ENCODE data around the gene WBP1.
"Not testable (repeated sequence)": the region's sequence is repeated elsewhere in the genome, so short reads cannot be mapped to it uniquely, and the experiment has no call there.

Gene WBP1

DNA sequence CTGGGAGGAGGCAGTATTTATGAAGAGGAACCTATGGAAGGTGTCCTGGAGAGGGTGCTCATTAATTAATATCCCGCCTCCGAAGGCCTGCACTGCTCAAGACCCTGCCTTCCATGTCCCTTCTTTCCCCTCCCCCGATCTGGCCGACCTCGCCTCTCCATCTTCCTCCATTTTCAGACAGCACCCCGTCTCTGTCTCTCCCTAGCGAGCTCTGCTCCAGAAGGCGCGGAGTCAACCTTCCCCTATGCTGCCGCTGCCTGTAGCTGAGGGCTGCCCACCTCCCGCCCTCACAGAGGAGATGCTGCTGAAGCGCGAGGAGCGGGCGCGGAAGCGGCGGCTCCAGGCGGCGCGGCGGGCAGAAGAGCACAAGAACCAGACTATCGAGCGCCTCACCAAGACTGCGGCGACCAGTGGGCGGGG, 1.1 kb upstream of the WBP1 start:
- DNase-seq = no peak

DNA sequence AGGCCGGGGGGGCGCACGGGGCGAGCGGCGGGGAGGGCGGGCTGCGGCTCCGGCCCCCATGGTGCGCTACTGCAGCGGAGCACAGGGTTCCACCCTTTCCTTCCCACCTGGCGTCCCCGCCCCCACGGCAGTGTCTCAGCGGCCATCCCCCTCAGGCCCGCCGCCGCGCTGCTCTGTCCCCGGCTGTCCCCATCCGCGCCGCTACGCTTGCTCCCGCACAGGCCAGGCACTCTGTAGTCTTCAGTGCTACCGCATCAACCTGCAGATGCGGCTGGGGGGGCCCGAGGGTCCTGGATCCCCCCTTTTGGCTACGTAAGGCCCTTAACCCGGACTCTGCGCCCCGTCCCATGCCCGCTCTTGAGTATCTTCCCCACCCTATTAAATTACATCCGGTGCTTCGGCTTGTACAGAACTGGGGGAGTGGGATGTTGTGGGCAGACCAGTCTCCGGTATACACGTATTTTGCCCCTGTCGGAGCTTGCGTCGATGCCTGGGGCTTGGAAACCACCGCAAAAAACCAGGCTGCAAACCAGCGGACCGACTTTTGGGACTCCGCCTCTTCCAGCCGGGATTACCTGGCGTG, 598 bp upstream of the WBP1 start:
- peak; percentile 76 for DNase-seq

DNA sequence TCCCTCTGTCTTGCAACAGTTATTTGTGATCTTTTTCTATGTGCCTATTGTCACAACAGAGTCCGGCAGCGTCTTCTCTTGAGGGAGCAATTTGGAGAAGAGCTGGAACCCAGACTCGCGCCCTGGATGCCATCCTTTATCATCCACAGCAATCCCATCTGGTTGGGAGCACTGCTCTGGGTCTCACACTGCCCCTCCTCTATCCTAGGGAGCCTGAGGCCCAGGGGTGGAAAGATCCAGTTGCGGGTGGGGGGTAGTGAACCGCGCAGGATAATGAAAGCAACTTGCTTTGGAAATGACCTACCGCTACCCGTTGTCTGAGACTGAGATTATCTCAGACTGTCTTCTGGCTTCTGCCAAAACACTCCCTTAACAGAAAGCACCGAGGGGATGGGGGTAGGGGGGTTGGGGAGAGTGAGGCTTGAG, 713 bp downstream of the WBP1 start:
- DNase-seq = peak; percentile 28

DNA sequence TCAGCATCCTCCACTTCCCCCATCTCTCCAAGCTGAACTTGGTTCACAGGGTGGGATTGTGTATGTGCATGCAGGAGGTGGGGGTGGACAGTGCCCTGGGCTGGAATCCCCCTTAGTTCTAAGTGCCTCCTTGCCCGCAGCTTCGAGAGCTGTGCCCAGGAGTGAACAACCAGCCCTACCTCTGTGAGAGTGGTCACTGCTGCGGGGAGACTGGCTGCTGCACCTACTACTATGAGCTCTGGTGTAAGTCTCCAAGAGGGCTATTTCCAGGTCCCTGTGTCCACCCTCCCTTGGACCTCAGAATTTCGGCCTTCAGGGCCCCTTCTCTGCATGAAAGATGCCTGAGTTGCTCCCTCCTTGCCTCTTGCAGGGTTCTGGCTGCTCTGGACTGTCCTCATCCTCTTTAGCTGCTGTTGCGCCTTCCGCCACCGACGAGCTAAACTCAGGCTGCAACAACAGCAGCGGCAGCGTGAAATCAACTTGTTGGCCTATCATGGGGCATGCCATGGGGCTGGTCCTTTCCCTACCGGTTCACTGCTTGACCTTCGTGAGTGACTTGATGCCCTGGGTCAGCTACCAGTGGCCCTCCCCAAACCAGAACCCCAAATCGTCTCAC, 1.4 kb downstream of the WBP1 start:
- DNase-seq = not testable (repeated sequence)

DNA sequence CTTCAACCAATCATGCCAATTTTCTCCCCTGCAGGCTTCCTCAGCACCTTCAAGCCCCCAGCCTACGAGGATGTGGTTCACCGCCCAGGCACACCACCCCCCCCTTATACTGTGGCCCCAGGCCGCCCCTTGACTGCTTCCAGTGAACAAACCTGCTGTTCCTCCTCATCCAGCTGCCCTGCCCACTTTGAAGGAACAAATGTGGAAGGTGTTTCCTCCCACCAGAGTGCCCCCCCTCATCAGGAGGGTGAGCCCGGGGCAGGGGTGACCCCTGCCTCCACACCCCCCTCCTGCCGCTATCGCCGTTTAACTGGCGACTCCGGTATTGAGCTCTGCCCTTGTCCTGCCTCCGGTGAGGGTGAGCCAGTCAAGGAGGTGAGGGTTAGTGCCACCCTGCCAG, 1.9 kb downstream of the WBP1 start:
- not testable (repeated sequence) for DNase-seq

DNA sequence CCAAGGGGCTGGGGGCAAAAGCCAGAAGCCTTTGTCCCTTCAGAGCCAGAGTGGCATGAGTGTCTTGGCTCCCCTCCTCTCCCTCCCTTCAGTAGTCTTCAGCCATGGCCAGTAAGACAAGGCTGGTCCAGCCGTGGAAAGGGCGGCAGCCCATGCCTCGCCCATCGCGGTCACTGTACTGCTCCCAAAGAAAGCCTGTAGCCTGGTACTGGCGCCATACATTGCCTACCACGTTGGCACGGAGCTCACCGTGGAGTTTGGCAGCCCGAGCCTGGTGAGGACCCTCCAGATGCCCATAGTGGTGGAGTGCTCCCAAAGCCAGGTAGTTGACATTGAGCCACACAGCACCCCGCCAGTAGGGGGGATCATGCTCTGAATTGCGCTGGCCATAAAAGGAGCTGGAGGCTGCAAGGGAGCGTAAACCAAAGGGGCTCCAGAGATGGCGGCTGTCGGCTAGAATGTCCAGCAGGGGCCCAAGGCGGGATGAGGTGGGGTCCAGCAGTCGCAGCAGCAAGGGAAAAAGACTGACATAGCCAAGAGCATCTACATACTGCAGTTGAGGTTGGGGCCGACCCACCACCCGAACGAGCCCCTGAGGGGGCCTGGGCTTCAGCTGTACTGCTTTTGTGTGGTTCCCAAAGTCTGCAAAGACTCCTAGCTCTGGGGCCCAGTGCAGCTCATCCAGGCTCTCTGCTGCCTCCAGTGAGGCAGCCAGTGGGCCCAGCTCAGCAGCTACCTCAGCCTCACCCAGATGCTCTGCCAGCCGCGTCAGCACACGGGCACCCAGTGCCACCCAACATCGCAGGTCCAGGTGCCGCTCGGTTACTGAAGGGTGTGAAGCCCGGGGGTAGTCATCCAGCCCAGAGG, 3.2 kb downstream of the WBP1 start:
- DNase-seq = no peak

DNA sequence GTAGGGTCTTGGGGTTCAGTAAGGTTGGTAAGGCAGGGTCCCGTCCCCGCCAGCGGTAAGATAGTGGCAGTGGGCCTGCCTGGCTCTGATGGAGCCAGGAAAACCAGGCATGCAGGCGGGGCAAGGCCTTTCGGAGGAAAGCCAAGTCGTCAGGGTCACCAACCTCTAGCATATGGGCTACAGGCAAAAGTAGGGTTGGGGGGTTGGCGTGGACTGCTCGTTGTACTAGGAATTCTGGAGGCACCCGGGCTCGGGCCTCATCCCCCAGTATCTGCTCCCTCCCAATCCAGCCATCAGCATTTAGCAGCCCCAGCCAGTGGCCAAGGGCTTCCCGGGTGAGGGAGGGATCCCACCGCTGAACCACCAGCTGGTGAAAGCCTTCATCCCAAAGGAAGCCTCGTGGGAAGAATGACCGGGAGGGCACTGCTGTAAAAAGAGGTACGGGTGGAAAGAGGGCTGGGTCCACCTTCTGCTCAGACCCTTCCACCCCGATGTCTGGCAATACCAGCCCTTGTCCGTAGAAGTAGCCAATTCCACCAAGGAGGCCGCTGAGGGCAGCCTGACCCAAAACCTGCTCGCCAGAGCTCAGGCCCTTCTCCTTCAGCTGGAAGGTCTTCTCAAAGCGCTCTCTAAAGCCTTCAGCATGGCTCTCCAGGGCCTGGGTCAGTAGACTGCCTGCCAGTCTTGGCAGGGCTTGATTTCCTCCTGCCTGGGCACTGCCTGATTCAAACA, 4.0 kb downstream of the WBP1 start:
- DNase-seq = no peak

DNA sequence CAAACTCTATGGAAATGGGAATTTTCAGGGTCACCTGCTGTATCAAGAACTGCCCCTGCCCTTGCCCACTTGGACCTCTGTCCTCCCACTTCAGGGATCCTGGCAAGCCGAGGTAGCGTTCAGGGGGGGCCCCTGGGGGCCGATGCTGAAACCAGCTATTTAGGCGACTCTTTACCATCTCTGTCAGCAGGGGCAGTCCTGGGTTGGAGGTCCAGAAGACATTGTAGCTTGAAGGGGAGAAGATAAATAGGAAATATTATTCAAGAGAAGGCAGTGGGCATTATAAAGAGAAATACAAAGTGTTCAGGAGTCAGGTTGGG, 4.5 kb downstream of the WBP1 start:
- no peak for DNase-seq

DNA sequence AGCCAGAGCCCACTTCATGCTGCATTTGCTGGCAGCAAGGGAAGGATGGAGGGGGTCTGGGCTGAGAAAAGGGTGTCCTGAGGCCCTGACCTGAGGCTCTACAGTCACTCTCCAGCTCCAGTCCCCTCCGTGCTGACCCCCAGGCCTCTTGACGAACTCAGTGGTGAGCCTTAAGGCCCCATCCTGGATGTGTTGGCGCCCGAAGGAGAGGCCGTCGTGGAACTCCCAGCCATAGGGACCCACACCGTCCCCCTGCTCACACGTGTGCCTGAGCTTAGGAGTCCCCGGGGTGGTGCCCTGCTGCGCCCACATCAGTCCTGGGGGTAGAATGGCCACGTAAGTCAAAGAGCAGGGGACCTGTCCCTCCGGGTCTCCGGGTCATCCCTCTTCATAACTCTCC, 6.2 kb downstream of the WBP1 start:
- DNase-seq = no peak

DNA sequence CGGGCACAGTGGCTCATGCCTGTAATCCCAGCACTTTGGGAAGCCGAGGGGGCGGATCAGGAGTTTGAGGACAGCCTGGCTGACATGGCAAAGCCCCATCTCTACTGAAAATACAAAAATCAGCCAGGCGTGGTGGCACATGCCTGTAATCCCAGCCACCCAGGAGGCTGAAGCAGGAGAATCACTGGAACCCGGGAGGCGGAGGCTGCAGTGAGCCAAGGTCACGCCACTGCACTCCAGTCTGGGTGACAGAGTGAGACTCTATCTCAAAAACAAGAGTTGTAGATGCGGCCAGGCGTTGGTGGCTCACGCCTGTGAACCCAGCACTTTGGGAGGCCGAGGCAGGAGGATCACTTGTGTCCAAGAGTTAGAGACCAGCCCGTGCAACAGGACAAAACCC, 12.5 kb downstream of the WBP1 start:
- not testable (repeated sequence) for DNase-seq

DNA sequence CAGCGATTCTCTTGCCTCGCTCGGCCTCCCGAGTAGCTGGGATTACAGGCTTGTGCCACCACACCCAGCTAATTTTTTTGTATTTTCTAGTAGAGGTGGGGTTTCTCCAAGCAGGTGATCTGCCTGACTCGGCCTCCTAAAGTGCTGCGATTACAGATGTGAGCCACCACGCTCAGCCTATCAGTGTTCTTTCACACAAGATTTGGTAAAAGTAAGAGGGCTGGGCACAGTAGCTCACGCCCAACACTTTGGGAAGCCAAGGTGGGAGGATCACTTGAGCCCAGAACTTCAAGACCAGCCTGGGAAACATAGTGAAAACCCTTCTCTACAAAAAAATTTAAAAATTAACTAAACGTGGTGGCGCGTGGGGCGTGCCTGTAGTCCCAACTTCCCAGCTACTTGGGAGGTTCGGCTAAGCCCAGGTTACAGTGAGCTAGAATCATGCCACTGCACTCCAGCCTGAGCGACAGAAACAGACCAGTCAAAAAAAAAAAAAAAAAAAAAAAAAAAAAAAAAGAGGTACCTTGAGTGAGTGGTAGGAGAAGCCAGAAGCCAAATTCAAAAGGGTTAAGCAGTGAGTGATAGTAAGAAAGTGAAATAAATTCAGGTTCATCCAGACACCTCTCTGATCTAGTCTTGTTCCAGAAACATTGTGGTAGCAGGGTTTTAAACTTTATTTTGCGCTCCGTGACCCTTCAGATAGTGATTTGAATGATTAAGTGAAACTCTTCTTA, 13.3 kb downstream of the WBP1 start:
- no peak for DNase-seq

DNA sequence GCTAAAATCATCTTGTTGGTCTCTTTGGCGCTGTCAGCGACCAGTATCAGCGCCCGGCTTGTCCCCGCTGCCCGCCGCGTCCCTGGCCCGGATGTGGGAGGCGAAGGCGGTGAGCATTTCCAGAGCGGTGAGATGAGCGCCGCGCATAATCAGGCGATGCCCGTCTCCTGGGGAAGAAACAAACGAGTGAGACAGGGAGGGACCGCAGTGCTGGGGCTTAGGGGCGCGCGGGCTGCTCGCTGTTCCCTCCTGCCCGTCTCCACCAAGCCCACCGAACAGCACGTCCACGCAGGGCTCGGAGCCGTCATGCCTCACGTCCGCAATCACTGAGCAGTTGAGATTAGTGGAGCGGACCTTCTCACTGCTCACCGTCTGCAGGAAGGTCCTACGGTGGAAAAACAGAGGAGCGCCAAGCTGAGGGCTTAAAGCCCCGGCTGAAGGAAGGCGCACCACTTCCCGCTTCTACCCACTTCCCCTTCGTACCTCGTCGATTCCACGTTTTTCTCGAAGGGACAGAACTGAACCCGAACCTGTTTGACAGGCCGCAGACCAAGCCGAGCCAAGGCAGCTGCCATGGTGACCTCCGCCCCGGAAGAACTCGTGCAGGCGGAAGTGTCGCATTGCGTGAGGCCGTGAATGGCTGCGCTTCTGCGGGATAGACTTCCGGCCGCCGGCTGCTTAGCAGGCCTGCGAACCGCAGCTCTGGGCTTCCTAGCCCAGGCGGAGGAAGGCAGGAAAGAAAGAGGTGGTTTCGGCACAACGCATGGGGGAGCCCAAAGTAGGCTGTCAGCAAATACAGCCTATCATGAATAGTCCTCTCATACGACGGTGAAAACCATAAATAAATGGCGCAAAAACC, 14.1 kb downstream of the WBP1 start, which contains the start of gene MRPL53:
TSS of gene MRPL53 (minus strand) at position 595 of the 859 bp plus-strand sequence. CDS start at position 575, 20 bp downstream.
- peak; percentile 94 for DNase-seq

DNA sequence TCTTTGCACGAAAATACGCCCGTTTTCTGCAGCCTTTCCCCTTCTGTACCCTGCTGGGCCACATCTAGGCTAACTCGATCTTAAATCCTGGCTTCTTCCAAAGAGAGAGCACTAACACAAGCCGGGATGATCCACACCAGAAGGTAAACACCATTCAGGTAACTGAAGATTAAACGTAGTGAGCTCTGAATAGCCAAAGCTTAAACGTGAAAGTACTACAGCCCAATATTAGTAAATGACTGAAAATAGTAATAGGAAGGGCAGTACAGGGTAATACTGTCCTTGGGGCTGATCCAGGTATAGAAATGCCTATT, 14.7 kb downstream of the WBP1 start:
- DNase-seq = no peak

DNA sequence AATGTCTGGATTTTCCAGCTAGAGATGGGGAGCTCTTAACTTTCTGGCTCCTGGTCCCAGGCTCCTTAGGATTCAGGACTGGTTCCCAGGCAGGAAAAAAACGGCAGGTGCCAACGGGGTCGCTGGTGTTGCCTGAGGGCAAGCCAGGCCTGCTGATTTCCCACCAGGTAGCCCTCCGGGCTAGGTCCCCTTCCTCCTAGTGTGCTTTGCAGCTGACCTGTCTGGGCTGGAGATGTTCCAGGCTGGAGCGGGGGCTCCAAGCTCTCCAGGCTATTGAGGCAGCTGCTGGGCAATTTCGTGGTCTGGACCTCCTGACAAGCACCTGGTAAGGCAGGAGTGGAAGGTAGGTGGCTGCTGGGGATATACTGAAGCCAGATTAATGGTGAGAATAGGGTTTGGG, 16.2 kb downstream of the WBP1 start:
- no peak for DNase-seq

DNA sequence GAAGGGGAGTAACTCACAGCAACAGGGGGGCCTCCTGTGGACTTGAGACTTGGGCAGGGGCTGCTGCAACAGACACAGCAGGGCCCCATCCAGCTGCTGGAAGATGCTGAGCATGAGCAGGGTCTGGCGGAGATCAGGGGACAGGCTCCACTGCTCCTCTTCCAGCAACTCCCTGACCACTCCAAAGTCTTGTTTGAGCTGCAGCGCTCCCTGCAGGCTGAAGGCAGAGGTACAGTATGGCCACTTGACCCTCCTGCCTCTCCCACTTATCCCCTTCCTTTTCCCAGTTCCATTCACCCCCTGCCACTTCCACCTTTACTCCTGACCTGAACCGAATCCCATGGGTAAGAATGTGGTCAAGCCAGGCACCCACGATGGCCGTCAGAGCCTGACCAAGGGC, 16.7 kb downstream of the WBP1 start:
- peak; percentile 12 for DNase-seq

DNA sequence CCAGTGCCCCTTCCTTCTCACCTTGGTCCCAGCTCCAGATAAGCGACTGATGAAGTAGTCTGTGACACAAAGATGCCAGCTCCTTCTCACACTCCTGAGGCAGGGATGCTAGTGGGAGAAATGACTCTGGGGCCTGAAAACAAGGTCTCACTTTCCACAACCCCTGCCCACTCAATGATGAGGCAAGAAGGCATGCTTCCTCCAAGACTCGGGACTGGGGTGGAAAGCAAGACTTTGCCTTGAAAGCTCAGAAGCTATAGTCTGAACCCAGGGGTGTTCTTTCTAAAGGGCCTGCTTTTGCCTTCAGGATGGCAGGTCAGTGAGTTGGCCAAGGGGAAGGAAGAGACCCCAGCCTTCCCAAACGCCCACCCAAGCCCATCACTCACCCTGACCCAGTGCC, 23.2 kb downstream of the WBP1 start:
- DNase-seq = no peak

DNA sequence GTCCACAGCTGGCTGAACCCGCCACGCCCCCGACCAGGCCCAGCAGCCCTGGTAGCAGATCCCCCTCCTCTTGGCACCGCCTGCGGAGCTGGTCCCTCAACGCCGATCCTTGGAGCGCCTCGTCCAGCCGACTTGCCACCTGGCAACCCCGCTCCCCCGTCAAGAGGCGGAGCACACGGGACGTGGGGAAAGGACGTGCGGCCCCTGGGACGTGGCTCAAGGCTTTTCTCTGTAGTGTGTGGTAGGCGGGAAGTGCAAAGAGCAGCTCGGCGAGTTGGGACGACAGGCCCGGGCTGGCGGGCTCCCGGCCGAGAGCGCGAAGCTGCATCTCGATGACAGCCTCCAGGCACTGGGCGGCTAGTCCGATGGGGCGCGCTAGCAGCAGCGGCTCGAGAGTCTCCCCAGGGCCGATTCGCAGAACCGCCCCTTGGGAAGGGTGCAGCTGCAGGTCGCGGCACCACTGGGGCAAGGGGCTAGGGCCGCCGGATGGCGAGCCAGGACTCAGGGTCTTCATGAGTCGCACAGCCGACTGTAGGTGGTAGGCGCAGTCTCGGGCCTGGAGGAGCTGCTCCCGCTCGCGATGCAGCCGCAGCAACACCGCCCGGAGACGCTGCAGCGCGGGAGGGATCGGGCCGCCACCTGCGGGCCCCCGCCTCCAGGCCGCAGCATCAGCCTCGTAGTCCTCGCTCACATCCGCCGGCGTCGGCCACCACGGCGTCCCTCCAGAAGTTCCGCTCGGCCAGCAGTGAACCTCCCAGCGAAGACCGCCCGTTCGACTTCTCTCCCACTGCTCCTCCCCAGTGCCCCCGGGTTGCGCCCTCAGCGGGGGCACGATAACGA, 23.9 kb downstream of the WBP1 start:
- DNase-seq = peak; percentile 38

DNA sequence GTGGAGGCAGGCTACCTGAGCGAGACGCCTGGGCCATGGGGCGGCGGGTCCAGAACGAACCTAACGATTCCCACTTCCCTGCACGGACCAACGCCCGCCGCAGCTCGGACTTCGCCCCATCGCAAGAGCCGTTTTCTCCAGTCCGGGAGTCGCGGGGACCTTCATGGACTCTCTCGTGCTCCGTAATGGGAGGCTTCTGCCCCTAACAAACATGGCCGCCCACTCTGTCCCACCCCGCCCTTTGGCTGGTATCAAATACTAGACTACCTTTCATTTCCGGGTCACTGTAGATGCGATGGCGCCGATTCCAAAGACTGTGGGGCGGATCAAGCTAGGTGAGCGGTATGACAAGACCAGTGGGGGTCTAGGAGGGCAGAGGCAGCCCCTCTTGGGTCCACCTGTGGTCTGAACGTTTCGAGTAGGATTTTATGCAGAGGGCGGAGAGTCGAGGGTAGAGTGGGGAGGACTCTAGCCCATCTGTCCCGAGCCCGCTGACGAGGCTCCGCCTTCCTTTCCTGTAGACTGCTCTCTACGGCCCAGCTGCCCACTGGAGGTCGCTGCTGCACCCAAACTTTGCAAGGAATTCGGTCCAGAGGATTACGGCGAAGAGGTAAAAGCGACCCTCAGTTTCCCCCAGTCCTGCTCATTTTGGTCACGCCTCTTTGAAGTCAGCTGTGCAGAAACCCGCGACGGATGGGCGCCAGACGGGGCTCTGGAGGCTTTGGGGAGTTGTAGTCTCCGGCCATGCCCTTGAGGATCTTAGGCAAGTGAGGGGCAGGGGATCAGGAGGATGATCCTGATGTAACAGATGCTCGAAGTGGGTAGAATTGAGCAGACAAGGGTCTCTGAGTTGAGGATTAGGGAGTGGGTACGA, 24.8 kb downstream of the WBP1 start, which contains the start of the genes CCDC142 and TTC31:
TSS of gene CCDC142 (minus strand) at position 198 of the 874 bp plus-strand sequence. CDS start at position 37, 161 bp downstream.
TSS of gene TTC31 (plus strand) at position 281 of the 874 bp plus-strand sequence. CDS start at position 296, 15 bp downstream.
- DNase-seq = peak; percentile 94

DNA sequence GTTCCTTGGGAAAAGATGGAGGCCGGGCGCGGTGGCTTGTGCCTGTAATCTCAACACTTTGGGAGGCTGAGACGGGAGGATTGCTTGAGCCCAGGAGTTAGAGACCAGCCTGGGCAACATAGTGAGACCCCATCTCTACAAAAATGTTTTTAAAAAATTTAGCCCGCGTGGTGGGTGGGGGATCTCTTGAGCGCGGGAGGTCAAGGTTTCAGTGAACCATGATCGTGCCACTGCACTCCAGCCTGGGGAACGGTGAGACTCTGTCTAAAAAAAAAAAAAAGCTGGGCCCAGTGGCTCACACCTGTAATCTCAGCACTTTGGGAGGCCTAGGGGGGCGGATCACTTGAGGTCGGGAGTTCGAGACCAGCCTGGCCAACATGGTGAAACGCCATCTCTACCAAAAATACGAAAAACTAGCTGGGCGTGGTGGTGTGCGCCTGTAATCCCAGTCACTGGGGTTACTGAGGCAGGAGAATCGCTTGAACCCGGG, 25.5 kb downstream of the WBP1 start:
- not testable (repeated sequence) for DNase-seq

Measured in OCI-M1 (cell line).